GM19043 (cell line): Measurements from ENCODE around the gene PLXNA2.

Experiments used
- ATAC-seq: cut with Tn5 transposase; IDR thresholded peaks from one replicate; pipeline ENCODE4 v1.9.1; 2021; ENCODE audit warnings: low read depth; ENCODE audit not compliant: unreplicated experiment

Gene PLXNA2

DNA sequence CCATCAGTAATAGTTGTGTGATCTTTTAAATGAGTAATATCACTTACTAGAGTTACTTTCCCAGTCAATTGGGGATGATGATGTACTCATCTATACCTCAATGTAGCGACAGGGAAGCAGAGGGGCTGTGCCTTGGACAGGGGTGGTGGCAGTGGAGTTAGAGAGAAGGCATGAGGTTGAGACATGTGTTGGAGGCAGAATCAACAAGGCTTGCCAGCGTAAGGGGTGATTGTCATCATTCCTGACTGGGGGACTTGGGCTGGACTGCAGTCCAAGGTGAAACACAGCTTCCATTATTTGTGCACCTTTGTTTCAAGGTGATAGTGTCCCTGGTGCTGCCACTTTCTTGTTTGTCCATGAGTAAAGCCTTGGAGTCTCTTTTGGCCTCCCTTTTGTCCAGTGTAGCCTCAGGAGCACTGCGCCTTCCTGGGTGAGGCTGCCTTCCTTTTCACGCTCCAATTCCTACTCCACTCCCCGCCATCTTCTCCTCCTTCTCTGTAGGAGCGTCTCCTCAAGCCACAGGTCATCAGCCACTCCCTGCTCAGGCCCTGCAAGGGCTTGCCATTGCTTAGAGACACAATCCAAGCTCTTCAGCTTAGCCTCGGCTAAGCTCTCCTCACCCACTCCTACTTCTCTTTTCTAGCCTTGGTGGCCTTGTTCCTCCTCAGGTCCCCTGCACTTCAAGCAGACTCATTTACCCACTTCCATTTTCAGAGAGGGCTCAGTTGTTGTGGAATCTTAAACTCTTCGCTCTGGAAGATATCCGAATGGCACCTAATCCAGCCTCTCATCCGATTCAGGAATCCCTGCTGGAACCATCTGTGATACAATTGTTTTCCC is 255.6 kb downstream of the PLXNA2 start:
- ATAC-seq: no peak

DNA sequence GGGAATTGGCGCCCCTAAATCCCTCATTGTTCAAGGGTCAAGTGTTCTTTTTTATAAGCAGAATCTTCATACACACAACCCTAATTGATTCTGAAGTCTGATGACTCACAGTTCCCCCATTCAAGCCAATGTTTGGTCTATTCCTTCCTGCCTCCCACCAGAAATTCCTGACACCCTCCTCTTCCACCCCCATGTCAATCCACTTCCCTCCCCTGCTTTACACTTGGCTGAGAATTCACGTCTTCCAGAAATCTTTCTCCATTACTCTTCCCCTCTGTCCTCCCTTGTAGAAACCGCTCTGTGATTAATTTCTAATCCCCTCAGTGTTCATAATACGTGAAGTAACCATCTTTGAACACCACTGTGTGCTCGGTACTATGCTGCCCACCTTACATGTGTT is 257.0 kb downstream of the PLXNA2 start:
- ATAC-seq: no peak

DNA sequence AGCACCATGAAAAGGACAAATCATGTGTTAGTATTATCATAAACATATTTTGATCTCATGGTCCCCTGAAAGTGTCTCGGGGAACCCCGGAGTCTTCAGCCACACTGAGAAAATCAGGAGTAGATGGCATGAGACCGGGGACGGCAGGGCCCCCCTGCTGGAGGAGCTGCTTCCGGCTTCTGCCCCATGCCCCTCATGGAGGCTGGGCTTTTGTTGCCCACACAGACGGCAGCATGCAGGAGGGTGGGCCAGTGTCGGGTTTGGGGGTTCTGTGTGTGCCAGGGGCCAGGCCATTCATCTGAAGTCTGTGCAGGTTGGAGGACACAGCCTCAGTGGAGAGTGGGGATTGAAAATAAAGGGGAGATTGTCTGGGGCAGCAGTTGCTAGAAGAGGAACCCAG is 258.2 kb downstream of the PLXNA2 start:
- ATAC-seq: no peak

DNA sequence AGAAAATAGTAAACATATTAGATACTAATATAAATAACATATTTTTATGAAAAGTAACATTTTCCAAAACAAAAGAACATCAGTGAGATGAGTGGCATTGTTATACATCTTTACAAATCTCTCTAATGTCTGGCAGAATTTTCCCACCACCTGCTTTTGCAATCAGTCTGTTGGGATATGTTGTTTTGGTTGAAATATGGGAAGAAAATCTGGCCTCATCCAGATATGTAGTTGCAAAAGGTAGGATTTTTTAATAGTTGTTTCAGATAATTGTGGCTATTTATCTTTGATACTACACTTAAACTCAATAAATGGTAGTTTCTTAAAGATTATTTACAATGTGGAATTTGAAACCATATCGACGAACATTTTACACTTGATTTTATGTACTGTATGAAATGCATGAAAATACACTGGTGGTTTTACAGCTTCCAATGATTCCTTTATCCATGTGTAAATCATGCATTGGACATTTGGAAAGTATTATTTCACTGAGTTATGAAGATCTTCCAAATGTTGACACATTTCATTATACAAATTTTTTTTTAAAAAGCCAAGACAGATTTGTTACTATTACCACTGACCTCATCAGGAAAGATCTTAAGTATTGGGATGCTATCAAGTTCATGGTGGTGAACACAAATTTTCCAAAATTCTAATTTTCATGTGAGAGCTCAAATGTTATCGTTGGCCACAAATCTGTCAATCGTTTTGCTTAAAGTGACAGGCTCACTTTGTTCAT is 259.2 kb downstream of the PLXNA2 start:
- no peak for ATAC-seq

DNA sequence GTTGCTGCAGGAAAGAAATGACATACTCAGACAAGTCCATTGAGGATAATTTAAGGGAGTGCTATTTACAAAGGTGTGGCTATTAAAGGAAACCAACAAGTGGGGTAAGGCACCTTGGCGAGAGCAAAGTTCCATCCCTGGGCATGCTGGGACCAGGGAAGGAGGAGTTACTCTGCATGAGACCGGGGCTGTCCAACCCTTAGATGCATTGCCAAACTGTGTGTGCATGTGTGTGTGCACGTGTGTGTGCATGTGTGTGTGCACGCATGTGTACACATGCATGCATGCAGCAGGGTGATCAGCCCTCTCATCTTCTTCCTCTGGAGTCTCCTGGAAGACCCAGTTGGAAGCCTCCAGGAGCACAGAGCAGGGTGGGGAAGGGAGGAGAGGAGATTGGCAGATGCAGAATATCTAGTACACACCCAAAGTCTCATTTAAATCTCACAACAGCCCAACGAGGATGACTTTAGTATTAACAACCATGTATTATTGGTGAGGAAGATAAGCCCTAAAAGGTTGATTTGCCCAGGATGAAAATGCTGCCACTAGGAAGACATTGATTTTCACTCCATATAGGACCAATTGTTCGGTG is 261.0 kb downstream of the PLXNA2 start:
- no peak for ATAC-seq

DNA sequence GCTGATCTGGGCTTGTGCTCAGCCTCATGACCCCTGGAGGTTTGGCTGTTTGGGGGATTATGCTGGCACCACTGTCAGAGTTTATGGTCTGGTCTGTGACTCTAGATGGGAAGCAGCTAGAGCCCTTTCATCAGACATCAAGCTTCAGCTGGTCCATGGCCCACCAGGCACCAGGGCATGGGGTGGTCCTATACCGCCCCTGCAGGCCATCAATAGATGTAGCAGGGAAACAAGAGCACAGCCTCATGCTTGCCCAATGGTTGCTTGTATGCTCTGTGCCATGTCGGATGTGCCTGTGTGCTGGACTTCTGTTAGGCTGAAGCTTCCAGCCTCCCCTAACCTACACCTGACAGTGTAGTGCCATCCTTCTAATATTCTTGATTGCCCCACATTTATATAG is 262.2 kb downstream of the PLXNA2 start:
- peak; percentile 74 for ATAC-seq

DNA sequence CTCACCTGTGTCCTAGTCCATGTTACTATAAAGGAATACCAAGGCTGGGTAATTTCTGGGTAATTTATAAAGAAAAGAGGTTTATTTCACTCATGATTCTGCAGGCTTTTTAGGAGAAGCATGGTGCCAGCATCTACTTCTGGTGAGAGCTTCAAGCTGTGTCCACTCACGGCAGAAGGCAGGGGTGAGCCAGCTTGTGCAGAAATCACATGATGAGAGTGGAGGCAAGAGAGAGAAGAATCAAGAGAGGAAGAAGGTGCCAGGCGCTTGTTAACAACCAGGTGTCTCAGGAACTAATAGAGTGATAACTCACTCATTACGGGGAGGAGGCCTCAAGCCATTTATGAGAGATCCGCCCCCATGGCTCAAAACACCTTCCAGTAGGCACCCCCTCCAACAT is 265.7 kb downstream of the PLXNA2 start:
- ATAC-seq: no peak

DNA sequence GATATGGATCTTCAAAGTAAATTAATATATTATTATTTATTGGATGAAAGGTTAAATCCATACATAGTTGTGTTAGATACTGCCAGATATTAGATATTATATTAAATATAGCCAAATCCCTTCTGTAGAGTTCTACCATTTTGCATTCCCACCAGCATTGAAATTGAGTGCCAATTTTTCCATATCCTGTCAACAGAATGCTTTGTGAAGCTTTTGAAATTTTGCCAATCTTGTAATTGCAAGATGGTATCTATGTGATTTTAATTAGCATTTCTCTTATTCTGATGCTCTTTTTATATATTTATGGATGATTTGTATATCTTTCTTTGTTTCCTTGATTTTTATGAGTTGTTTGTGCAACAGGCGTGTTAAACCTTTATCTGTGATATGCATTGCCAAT is 266.3 kb downstream of the PLXNA2 start:
- ATAC-seq: no peak

DNA sequence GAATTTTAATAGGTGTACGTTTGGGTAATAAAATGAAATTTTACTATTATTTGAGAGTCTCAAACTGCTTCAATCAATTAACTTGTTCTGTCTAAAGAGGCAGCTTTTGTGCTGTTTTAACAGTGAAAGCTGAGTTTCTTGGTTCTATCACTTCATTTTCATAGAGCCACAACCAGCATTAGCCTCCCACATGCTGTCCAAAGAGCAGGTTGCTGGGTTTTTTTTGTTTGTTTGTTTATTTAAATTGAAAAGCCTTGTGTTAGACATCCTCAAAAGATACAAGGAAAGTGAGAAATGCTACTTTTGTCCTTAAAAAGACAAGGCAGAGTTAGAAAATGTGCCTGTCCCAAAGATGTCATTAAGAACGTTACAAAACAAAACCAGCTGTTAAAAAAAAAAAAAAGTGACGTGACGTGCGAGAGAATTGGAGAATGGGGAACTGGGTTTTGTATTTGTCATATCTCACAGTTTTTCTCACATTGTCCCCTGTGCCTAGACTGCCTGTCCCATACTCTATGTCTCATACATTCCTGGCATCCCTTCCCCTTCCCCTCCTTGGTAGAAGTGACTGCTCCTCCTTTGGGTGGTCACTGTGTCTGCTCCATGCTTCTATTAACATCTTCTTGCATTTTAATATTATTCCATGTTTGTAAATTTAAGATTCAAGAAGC is 270.2 kb downstream of the PLXNA2 start:
- ATAC-seq: no peak

DNA sequence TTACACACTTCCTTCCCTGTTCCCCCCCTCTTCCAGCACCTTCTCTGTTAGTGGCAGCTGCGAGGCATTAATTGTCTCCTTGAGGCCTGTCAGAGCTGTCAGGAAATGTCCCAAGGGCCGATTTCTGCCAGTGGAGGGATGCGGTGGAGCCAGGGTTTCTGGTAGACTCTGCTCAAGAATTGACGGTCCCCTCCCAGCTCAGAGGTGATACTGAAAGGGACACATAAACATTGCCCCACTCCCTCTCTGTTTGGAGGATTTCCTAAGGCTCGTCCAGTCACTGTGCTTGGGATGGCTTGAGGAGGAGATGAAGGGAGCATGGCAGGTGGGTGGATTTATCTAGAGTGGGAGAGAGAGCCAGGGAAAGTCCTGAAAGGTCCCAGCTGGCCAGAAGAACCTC is 271.8 kb downstream of the PLXNA2 start:
- ATAC-seq: no peak
